ENCODE data around the gene SWI5. TPM values are rescaled to one million over a fixed set of nuclear protein-coding genes. Genes with fewer than 3 reads are reported as not detected.

Gene SWI5
- total RNA-seq, 1 experiment from 2014 or later = 52.7 TPM

GRCh38 chr9:128250839-128251731 is 25.0 kb upstream of the SWI5 start:
- no peak for DNase-seq (ENCODE audit: low read depth)

- no peak for DNase-seq (ENCODE audit: low read depth)
Observed at GRCh38 chr9:128251732-128252100, 24.4 kb upstream of the SWI5 start.

DNA sequence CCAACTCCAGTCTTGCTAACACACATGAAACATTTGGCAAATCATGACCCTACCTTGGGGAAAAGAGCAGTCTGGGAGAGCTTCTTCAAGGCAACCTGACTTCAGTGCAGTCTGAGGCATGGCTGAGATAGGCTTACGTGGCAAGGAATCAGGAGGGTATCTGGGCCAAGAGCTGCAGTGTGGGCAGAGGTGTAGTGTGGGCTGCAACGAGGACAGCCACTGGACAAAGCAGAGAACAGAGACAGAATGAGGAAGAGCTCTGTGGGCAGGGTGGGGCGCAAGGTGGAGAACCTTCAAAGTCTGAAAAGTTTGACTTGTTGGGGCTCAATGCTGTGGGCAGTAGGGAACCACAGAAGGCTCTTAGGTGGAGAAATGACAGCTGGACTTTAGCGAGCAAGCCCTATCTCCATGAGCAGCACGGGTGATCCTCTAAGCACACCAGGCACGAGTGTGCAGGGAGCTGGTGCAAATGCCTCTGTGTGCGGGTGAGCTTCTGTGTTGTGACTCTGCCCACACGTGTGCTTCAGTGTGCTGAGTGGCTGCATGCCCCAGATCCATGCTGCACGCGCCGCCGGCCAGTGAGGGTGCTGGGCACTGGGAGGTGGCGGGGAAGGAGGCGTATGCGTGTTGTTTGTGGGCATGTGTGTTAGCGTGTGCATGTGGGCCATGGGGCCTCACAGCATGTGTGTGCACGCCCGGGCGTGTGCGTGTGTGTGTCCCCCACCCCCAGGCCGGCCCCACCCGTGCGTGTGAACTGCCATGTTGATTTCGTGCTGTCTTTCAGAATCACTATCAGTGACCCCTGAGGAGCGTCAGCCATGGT is 23.5 kb upstream of the SWI5 start:
- DNase-seq (ENCODE audit: low read depth) = no peak

DNA sequence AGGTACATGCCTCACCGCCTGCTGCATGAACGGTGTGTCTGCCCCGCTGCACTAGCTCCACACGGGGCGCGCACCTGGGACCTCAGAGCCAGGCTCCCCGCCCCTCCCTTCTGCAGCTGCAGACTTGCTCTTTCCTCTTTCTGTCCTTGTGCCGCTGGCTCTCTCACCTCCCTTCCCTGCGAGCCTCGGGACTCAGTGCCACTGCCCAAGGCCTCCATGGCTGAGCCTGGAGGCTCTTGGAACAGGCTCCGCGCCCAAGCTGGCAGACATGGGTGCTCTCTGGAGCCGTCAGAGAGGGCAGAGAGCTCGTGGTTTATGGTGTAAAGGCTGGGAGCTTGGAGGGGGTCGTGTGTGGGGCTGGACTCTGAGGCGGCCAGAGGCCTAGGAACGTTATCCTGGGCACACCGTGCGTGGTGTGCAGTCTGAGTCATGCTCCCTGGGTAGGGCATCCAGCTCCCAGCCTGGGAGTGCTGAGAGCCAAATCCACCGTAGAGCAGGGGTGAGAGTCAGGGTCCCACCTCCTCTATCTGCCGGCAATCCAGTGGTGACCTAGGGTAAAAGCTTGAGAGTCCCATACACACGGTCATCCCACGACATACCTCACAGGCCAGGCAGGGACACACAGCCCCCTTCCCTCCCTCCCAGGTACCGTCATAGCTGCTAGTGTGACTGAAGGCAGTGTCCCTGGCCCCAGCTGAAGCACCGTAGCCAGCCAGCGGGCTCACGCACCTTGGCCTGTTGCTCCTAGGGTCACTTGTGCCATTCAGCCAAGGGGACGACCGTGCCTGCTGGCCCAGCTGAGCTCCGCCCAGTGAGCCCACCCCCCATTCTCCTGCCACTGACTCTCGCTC is 22.7 kb upstream of the SWI5 start:
- DNase-seq (ENCODE audit: low read depth) = no peak

- no peak for DNase-seq (ENCODE audit: low read depth)
Observed at GRCh38 chr9:128253991-128254346, 22.1 kb upstream of the SWI5 start.

- DNase-seq (ENCODE audit: low read depth) = no peak
Observed at GRCh38 chr9:128254362-128254761, 21.7 kb upstream of the SWI5 start.

- DNase-seq (ENCODE audit: low read depth) = peak; percentile 40
Observed at GRCh38 chr9:128254855-128255759, 21.0 kb upstream of the SWI5 start.

- DNase-seq (ENCODE audit: low read depth) = no peak
Observed at GRCh38 chr9:128257086-128257825, 18.8 kb upstream of the SWI5 start.

- no peak for DNase-seq (ENCODE audit: low read depth)
Observed at GRCh38 chr9:128257907-128258306, 18.2 kb upstream of the SWI5 start.

- no peak for DNase-seq (ENCODE audit: low read depth)
Observed at GRCh38 chr9:128258326-128258725, 17.8 kb upstream of the SWI5 start.

GRCh38 chr9:128259156-128259555 is 16.9 kb upstream of the SWI5 start:
- DNase-seq (ENCODE audit: low read depth) = no peak

GRCh38 chr9:128260340-128260739 is 15.7 kb upstream of the SWI5 start:
- DNase-seq (ENCODE audit: low read depth) = no peak

DNA sequence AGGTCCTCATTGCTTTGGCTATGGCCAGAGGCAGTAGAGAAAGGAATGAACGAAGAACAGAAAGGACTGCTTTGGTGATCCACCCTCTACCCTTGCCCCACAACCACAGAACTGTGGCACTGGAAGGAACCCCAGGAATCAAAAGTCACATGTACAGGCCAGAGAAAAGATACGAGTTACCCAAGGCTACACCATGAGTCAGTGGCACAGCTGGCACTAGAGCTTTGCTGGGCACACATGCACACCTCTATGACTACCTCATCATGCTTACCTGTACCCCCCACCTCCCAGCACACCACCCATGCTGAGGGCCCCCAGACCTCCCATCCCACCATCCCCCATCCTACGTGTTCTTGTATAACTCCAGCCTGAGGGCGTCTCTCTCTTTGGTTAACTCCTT is 13.4 kb upstream of the SWI5 start:
- no peak for DNase-seq (ENCODE audit: low read depth)

DNA sequence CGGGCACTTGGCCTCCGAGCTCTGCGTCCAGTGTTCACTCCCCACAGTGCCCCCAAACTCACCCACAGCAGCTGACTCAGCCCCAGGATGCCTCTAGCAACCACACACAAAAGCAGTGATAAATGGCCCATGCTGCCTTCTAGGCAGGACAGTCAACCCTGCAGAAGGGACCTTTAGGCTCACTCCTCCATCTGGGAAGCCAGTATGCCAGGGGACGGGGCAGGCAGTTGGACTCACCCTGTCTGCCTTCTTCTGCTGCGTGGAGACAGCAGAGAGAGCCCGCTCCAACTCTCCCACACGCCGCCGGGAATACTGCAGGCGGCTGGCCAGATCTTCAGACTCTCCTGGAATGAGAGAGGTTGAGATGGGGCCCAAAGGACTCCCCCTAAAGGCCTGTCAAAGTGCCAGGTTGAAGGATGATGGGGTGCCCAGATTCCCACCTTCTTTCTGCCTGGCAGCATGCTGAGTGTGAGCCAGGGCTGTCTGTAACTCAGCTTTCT is 10.7 kb upstream of the SWI5 start:
- no peak for DNase-seq (ENCODE audit: low read depth)

GRCh38 chr9:128266868-128267590 is 9.0 kb upstream of the SWI5 start:
- DNase-seq (ENCODE audit: low read depth) = no peak

- no peak for DNase-seq (ENCODE audit: low read depth)
Observed at GRCh38 chr9:128271112-128271511, 5.0 kb upstream of the SWI5 start.

DNA sequence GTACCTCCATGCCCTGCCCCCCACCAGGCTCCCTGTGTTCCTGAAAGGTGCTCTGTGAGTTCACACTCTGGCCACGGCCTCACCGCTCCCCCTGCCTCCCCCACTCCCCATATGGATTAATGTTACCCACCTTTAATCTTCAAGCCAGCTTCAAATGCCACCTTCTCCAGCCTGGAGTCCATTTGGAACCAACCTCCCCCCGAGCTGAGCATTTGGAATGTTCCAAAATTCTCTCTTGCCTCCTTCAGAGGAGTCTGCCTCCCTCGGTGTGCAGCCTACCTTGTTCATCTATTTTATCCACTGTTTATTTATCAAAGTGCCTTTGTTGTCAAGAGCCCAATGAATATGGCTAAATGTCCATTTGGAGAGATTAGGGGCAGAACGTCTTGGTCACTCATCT is 4.6 kb upstream of the SWI5 start:
- no peak for DNase-seq (ENCODE audit: low read depth)

GRCh38 chr9:128274245-128274644 is 1.8 kb upstream of the SWI5 start:
- DNase-seq (ENCODE audit: low read depth) = no peak
